Activated CD8-positive, alpha-beta T cell treated with anti-CD3 and anti-CD28 coated beads for 36 hours (primary cell): ENCODE data around the gene DDX4. TPM values are rescaled to one million over a fixed set of nuclear protein-coding genes. Genes with fewer than 3 reads are reported as not detected.

Source experiments
- ATAC-seq: fragments of 200-7000 bp; cut with Tn5 transposase; one replicate; pipeline ENCODE4 v1.10.0; 2021; ENCODE audit warnings: mild to moderate bottlenecking, moderate library complexity
- CTCF ChIA-PET: fragments of 350-600 bp; sonication (Branson Sonifier 250); formaldehyde crosslinking; loops from one replicate; lab custom pipeline; 2021; ENCODE audit warnings: antibody characterized with exemption; lab: Charles Lee
- POLR2A ChIA-PET: fragments of 350-600 bp; sonication (Branson Sonifier 250); formaldehyde crosslinking; loops from one replicate; lab custom pipeline; 2021; ENCODE audit warnings: antibody characterized with exemption; lab: Charles Lee
- DNase-seq: peaks from one replicate; pipeline ENCODE4 v3.0.0-alpha.2; 2020
- H3K27ac Mint-ChIP-seq: one replicate; pipeline ENCODE4 v1.8.0; 2021; ENCODE audit warnings: mild to moderate bottlenecking, mixed read lengths
- H3K27me3 Mint-ChIP-seq: one replicate; pipeline ENCODE4 v1.8.0; 2021; ENCODE audit warnings: mixed read lengths
- H3K36me3 Mint-ChIP-seq: one replicate; pipeline ENCODE4 v1.8.0; 2021; ENCODE audit warnings: low read depth, mixed read lengths
- H3K4me1 Mint-ChIP-seq: one replicate; pipeline ENCODE4 v1.8.0; 2021; ENCODE audit warnings: low read depth, mixed read lengths
- H3K4me3 Mint-ChIP-seq: one replicate; pipeline ENCODE4 v1.8.0; 2021; ENCODE audit warnings: mild to moderate bottlenecking, moderate library complexity, mixed read lengths
- H3K9me3 Mint-ChIP-seq: one replicate; pipeline ENCODE4 v1.8.0; 2021; ENCODE audit warnings: mixed read lengths
- intact Hi-C: fragments of 100-400 bp; cut with micrococcal nuclease; formaldehyde crosslinking; loops from one replicate; pipeline ENCODE4 v1.10.0; 2022
- total RNA-seq, 2 experiments: library from RNA; stranded (reverse); gene quantifications; one replicate each; pipeline ENCODE4 v1.2.3, GENCODE V29; 2021
- TF ChIP-seq, protein P1 (sequence below): fragments of 200-600 bp; IDR thresholded peaks from one replicate; pipeline ENCODE4 v1.8.0; 2022; ENCODE audit warnings: antibody characterized with exemption, mild to moderate bottlenecking

DDX4 gene
- total RNA-seq, 2 experiments from 2014 or later: not detected

- Mint-ChIP-seq H3K4me3 (no peak overlapping the region), H3K4me1 (peaks cover 21% of the 10 kb centered on the region), H3K9me3 (peaks cover 4% of the 10 kb centered on the region), H3K27me3 (no peaks in the 10 kb centered on the region), H3K27ac (no peak overlapping the region), H3K36me3 (no peaks in the 10 kb centered on the region)
- CTCF ChIA-PET: interaction anchor here (0.9 kb wide), 1 partner anchor 13 kb away, joined by 3 read pairs; no protein-coding TSS in a partner anchor
- POLR2A ChIA-PET: interaction anchor here (1.3 to 1.6 kb wide), 2 partner anchors 8 to 13 kb away, joined by 6 read pairs; no protein-coding TSS in a partner anchor
- DNase-seq: no peak
- ATAC-seq: no peak
- TF ChIP-seq, protein P1, sequence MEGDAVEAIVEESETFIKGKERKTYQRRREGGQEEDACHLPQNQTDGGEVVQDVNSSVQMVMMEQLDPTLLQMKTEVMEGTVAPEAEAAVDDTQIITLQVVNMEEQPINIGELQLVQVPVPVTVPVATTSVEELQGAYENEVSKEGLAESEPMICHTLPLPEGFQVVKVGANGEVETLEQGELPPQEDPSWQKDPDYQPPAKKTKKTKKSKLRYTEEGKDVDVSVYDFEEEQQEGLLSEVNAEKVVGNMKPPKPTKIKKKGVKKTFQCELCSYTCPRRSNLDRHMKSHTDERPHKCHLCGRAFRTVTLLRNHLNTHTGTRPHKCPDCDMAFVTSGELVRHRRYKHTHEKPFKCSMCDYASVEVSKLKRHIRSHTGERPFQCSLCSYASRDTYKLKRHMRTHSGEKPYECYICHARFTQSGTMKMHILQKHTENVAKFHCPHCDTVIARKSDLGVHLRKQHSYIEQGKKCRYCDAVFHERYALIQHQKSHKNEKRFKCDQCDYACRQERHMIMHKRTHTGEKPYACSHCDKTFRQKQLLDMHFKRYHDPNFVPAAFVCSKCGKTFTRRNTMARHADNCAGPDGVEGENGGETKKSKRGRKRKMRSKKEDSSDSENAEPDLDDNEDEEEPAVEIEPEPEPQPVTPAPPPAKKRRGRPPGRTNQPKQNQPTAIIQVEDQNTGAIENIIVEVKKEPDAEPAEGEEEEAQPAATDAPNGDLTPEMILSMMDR: no peak
- intact Hi-C loops: no loop called here
Measured at GRCh38 chr5:55864606-55865541, 127.0 kb downstream of the DDX4 start.

- intact Hi-C loops: no loop called here
- ATAC-seq: no peak
- Mint-ChIP-seq H3K36me3 (no peaks in the 10 kb centered on the region), H3K4me1 (peaks cover 21% of the 10 kb centered on the region), H3K27ac (no peak overlapping the region), H3K9me3 (peaks cover under 1% of the 10 kb centered on the region), H3K4me3 (no peak overlapping the region), H3K27me3 (no peaks in the 10 kb centered on the region)
- CTCF ChIA-PET: interaction anchor here (0.9 kb wide), 1 partner anchor 12 kb away, joined by 3 read pairs; no protein-coding TSS in a partner anchor
- DNase-seq: no peak
- POLR2A ChIA-PET: interaction anchor here (1.3 to 1.6 kb wide), 2 partner anchors 9 to 12 kb away, joined by 6 read pairs; no protein-coding TSS in a partner anchor
- TF ChIP-seq, protein P1: no peak
Measured at GRCh38 chr5:55865831-55866230, 128.0 kb downstream of the DDX4 start.

DNA sequence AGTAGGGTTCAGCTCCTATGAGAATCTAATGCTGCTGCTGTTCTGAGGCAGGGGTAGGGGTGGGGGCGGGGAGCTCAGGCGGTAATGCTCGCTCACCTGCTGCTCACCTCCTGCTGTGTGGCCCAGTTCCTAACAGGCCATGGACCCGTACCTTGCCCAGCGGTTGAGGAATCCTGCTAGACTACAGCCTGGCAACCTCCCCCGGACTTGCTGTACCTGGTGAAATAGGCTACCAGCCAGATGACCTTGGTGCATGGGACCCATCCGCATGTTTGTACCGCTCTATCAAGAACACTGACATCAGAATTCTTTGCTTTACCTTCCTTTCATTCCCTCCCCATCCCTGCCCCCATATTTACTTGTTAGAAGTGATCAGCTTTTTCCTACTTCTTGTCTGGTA, 128.6 kb downstream of the DDX4 start:
- intact Hi-C loops: no loop called here
- ChIA-PET POLR2A (interaction anchor here (1.6 kb wide), 1 partner anchor 11 kb away, joined by 6 read pairs; no protein-coding TSS in a partner anchor), CTCF (no interaction called here)
- ATAC-seq (no peak), DNase-seq (no peak)
- H3K4me3 Mint-ChIP-seq: no peak overlapping the region
- TF ChIP-seq, protein P1: no peak
- H3K27ac Mint-ChIP-seq: no peak overlapping the region
- H3K27me3 Mint-ChIP-seq: no peaks in the 10 kb centered on the region
- no peaks in the 10 kb centered on the region for H3K36me3 Mint-ChIP-seq
- no peaks in the 10 kb centered on the region for H3K9me3 Mint-ChIP-seq
- H3K4me1 Mint-ChIP-seq: peaks cover 21% of the 10 kb centered on the region

Other genes with a start within 250 kb of the DDX4 start
- 10 to 100 TPM; 15.9 to 17.6 TPM for gene PLPP1, start 203.1 kb upstream of the DDX4 start, total RNA-seq
- 10 to 100 TPM; 11.4 to 12.0 TPM for gene SLC38A9, start 25.7 kb upstream of the DDX4 start, total RNA-seq
- not detected for gene IL31RA, start 113.3 kb downstream of the DDX4 start, total RNA-seq